GM12875 (cell line): ENCODE data around the gene STMN3.
A peak's percentile ranks its signal among the peaks of the same experiment; 100 is the strongest.

Experiments used
- H3K4me3 ChIP-seq: one replicate; pipeline ENCODE4 v1.5.1; 2011; ENCODE audit warnings: low read depth, low read length, control low read depth
- CTCF ChIP-seq: IDR thresholded peaks from 2 replicates; pipeline ENCODE4 v1.5.1; 2011; ENCODE audit warnings: low read depth, mild to moderate bottlenecking, control low read depth, inconsistent platforms, low read length, moderate library complexity, borderline replicate concordance; ENCODE audit not compliant: insufficient read depth

STMN3 gene

GRCh38 chr20:63658749-63659187 lies 5.5 kb upstream of the STMN3 start:
- peak overlapping the region; percentile 59 for H3K4me3 ChIP-seq

GRCh38 chr20:63657937-63658748 lies 4.9 kb upstream of the STMN3 start, which contains the start of gene RTEL1:
TSS of gene RTEL1 (plus strand) at chr20:63658312. CDS start at chr20:63659403, 1,091 bp downstream.
- TF ChIP-seq CTCF = no peak
- peak within 1 kb of the TSS; percentile 59 for H3K4me3 ChIP-seq

More at GRCh38 chr20:63658749-63659187, 5.5 kb upstream of the STMN3 start:
- TF ChIP-seq CTCF = no peak

DNA sequence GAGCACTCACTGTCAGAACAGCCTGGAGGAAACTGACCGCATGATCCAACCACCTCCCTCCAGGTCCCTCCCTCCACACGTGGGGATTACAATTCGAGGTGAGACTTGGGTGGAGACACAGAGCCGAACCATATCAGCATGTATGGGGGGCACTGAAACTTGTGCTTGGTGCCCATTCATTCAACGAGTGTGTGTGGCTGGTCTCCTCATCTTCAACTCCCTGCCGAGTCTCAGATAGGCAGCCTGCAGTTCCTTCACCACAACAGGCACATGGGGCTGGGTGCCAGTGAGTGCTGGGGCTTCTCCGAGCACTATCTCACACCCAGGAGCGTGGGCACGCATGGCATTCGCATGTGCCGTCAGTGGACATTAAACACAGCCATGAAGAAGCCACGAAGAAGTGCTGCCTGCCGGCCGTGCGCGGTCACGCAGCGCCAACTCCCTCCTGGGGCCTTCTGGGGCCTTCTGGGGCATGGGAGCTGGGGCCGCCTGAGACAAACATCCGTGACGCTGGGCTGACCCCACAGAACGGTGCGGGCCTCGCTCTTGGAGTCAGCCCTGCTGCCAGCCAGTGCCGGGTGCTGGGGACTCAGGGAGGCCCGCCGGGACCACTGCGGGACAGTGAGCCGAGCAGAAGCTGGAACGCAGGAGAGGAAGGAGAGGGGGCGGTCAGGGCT lies 4.2 kb upstream of the STMN3 start:
- no peak for TF ChIP-seq CTCF
- H3K4me3 ChIP-seq = no peak overlapping the region

GRCh38 chr20:63656451-63656850 lies 3.2 kb upstream of the STMN3 start:
- TF ChIP-seq CTCF = no peak
- no peak overlapping the region for H3K4me3 ChIP-seq

DNA sequence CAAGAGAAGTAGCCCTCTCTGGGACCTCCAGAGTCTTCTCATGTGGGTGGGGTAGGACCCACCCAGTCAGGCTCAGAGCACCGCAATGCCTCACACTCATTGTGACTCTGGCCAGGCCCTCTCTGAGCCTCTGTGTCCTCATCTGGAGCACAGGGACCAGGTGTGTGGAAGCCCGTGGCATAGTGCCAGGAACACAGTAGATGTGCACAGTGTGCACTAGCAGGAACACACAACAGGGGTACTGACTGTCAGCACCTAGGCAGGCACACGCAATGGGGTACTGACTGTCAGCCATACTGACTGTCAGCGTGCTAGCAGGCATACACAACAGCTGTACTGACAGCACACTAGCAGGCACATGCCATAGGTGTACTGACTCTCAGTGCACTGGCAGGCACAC lies 2.0 kb upstream of the STMN3 start:
- no peak overlapping the region for H3K4me3 ChIP-seq
- no peak for TF ChIP-seq CTCF

GRCh38 chr20:63653974-63654668 lies 897 bp upstream of the STMN3 start:
- no peak overlapping the region for H3K4me3 ChIP-seq
- TF ChIP-seq CTCF = no peak
